ENCODE data around the gene JCAD.

Gene JCAD

DNA sequence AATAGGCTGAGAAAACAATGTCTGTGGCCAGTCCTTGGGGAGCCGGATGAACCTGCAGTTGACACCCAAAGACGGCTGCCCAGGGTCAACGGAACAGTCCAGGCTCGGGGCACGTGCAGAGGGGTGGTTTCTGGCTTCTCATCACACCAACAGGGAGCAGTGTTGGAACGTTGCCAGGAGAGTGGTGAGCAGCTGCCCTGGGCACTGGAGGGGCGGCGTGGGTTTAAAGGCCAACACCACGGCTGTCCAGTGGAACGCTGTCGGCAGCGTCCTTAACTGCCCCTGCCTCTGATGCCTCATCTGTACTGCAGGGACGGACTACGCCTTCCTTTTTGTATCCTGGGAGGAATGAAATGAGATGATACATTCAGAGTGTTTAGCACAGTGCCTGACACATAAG is 19.8 kb downstream of the JCAD start:
- no peak overlapping the region for H3K27ac ChIP-seq

DNA sequence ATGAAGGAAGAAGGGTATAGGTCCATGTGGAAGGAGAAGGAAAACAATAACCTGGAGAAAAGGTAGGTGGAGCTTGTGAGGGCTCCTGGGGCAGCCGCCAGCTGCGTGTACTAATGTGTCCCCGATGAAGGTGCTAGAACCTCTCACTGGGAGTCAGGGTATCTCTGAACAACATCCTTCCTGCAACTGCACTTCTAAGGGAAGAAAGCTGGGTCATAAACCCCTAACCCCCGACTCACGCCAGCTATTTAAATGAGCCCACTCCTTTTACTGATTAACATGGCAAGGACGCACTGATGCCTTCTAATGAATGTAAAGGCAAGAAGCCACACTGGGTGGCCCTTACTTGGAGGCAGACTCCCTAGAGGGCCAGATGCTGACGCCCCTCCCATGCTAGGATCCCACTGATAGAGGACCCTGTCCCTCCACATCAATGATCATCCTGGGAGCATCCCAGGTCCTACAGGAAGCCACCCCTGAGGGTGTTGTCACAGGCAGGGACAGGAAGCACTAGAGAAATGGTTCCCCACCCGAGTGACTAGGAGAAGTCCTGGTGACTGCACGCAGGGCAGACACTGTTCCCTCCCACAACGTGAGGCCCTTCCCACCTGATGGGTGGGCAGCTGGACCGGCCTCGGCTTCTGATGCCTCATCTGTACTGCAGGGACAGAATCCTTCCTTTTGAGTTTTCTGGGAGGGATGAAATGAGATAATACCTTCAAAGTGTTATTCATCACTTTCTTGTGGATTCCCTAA is 20.4 kb downstream of the JCAD start:
- TF ChIP-seq ZFX (IDR thresholded peaks at IDR 0.05; ENCODE audit: borderline replicate concordance) = no peak
- TF ChIP-seq, protein P1, sequence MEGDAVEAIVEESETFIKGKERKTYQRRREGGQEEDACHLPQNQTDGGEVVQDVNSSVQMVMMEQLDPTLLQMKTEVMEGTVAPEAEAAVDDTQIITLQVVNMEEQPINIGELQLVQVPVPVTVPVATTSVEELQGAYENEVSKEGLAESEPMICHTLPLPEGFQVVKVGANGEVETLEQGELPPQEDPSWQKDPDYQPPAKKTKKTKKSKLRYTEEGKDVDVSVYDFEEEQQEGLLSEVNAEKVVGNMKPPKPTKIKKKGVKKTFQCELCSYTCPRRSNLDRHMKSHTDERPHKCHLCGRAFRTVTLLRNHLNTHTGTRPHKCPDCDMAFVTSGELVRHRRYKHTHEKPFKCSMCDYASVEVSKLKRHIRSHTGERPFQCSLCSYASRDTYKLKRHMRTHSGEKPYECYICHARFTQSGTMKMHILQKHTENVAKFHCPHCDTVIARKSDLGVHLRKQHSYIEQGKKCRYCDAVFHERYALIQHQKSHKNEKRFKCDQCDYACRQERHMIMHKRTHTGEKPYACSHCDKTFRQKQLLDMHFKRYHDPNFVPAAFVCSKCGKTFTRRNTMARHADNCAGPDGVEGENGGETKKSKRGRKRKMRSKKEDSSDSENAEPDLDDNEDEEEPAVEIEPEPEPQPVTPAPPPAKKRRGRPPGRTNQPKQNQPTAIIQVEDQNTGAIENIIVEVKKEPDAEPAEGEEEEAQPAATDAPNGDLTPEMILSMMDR (IDR thresholded peaks at IDR 0.05) = no peak
- no peak overlapping the region for H3K27ac ChIP-seq

More for the DNA sequence above, 19.8 kb downstream of the JCAD start:
- no peak for TF ChIP-seq ZFX (IDR thresholded peaks at IDR 0.05; ENCODE audit: borderline replicate concordance)
- TF ChIP-seq, protein P1 (IDR thresholded peaks at IDR 0.05) = no peak

DNA sequence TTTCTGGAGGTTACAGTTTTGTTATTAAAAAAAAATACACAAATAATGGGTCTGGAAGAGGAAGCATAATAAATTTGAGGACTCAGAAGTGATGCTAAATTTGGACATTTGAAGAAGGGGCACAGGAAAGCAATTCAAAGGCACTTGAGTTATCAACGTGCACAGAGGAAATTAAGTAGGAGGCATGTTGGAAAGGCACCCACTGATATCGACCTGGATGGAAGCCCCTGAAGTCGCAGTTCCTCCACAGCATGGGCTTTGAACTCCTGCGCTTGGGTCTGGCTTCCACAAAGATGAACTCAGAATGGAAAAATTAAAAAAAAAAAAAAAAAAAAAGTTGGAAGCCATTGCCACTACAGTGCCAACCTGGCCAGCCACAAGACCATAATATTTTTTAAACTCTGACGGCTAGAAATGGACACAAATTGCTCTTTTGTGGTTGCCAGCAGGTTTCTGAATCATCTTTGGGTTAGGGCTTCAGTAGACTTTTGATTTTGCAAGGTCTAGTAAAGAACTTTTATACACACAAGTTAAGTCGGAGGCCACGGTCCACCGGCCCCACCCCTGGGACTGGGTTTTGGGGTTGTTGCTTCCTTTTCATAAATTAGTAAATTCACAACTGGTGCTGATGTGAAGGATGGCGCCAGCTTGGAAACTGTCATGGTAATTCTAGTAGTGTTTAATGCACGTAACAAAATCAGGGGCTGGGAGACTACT is 21.6 kb downstream of the JCAD start:
- H3K27ac ChIP-seq = no peak overlapping the region
- no peak for TF ChIP-seq ZFX (IDR thresholded peaks at IDR 0.05; ENCODE audit: borderline replicate concordance)
- TF ChIP-seq, protein P1 (IDR thresholded peaks at IDR 0.05) = no peak

DNA sequence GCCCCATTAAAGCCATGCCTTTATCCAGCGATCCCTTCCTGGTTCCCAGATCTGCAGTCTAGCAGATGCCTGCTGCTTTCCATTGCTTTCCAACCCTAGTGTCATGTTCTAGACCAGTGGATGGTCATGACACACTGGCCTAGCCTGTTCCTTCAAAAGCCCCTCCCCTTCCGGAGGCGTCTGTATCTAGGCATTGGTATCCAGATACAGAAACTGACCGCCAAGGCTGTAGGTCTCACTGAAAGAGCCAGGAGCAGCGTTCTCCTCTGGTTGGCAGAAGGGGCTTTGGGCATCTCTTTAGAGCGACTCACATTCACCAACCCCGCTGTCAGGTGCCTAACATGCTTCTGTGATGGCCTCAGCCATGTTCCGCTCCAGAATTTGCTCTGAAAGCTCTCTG is 22.6 kb downstream of the JCAD start:
- H3K27ac ChIP-seq = no peak overlapping the region
- TF ChIP-seq, protein P1 (IDR thresholded peaks at IDR 0.05) = no peak
- TF ChIP-seq ZFX (IDR thresholded peaks at IDR 0.05; ENCODE audit: borderline replicate concordance) = no peak

DNA sequence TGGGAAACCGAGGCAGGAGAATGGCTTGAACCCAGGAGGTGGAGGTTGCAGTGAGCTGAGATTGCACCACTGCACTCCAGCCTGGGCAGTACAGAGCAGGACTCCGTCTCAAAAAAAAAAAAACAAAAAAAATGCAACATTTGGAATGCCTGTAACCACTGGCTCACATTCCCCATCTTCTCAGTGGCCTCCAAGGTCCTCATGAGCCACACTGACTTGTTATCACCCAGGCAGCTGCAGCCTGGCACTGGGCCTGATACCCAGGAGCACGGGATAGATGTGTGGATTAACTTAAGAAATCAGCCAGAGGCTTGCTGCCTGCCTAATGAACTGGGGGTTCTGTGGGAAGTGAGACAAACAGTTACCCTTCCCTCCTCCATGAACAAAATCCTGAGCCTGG is 23.0 kb downstream of the JCAD start:
- TF ChIP-seq, protein P1 (IDR thresholded peaks at IDR 0.05) = no peak
- TF ChIP-seq ZFX (IDR thresholded peaks at IDR 0.05; ENCODE audit: borderline replicate concordance) = no peak
- H3K27ac ChIP-seq = no peak overlapping the region

DNA sequence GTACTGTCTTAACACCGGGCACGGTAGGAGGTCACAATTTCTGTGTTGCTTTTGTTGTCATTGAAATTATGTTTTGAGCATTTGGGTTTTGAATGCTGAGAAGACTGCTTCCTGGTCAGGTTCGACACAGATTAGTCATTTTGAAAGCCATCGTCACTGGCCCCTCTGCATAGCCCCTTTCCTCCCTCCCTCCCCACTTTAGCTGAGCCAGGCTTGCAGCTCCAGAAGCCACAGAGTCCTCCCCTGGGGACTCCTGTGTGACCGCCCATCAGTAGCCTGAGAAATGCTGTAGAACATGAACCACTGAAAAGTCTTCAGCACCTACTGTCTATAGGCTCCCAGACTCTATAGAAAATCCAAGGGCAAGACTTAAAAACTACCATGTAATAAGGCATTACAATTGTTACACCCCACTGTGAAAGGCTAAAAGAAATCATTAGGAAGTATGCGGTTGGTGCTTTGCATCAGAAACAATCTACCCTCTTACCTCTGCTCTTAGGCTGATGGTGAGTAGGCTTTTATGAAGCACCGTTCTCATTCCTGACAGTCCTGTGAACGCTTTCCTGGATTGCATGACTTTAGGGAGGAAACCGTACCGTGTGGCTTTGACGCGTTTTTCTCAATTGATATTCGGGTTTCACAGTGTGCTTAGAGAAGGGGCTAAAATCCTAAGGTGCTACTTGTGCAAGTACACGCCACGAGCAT is 24.8 kb downstream of the JCAD start:
- no peak overlapping the region for H3K27ac ChIP-seq
- TF ChIP-seq, protein P1 (IDR thresholded peaks at IDR 0.05) = no peak

Measured in 22Rv1 (cell line).